ENCODE measurements around the gene OR14I1.

GRCh38 chr1:248737457-248737856 lies 34.9 kb upstream of the OR14I1 start:
- no peak for TF ChIP-seq POLR2AphosphoS5 (IDR thresholded peaks at IDR 0.05; ENCODE audit: low read depth, low read length)
- no peak for TF ChIP-seq REST (IDR thresholded peaks at IDR 0.05; ENCODE audit: insufficient read depth in 1 of 2, low read depth in 2 of 2, low read length in 2 of 2)
- TF ChIP-seq SIN3A (IDR thresholded peaks at IDR 0.05; ENCODE audit: borderline replicate concordance, insufficient read depth, low read length) = no peak
- no peak for TF ChIP-seq FOXP2 (optimal IDR thresholded peaks at IDR 0.05; ENCODE audit: borderline replicate concordance, extremely low read depth, extremely low read length, insufficient read depth)
- TF ChIP-seq TAF1 (IDR thresholded peaks at IDR 0.05; ENCODE audit: borderline replicate concordance, insufficient read depth, low read length) = no peak

Data from PFSK-1 (cell line).